Mucosa of stomach (tissue), 1 donor: ENCODE measurements around the gene COX19.

Experiments used
- H3K27me3 ChIP-seq: one replicate; pipeline ENCODE4 v1.7.0; 2013; ENCODE audit warnings: mild to moderate bottlenecking, low read length; ENCODE audit not compliant: control insufficient read depth, insufficient read depth
- H3K36me3 ChIP-seq: one replicate; pipeline ENCODE4 v1.7.0; 2013; ENCODE audit warnings: low read length; ENCODE audit not compliant: control insufficient read depth, insufficient read depth
- H3K4me1 ChIP-seq: one replicate; pipeline ENCODE4 v1.7.0; 2013; ENCODE audit warnings: mild to moderate bottlenecking, low read length; ENCODE audit not compliant: control insufficient read depth, insufficient read depth
- H3K4me3 ChIP-seq: one replicate; pipeline ENCODE4 v1.7.0; 2013; ENCODE audit warnings: low read length
- H3K9ac ChIP-seq: one replicate; pipeline ENCODE4 v1.7.0; 2013; ENCODE audit warnings: mild to moderate bottlenecking, low read length, moderate library complexity
- H3K9me3 ChIP-seq: one replicate; pipeline ENCODE4 v1.7.0; 2013; ENCODE audit warnings: mild to moderate bottlenecking, low read length, moderate library complexity; ENCODE audit not compliant: control insufficient read depth
- donor health status: Pancreatic carcinoma.

COX19 gene

GRCh38 chr7:923108-924041, 52.0 kb downstream of the COX19 start:
- H3K4me1 ChIP-seq: peaks cover 74% of the 10 kb centered on the region
- no peak overlapping the region for H3K4me3 ChIP-seq
- H3K27me3 ChIP-seq: no peaks in the 10 kb centered on the region
- H3K36me3 ChIP-seq: peaks cover under 1% of the 10 kb centered on the region
- no peaks in the 10 kb centered on the region for H3K9me3 ChIP-seq
- H3K9ac ChIP-seq: peak overlapping the region; percentile 50

DNA sequence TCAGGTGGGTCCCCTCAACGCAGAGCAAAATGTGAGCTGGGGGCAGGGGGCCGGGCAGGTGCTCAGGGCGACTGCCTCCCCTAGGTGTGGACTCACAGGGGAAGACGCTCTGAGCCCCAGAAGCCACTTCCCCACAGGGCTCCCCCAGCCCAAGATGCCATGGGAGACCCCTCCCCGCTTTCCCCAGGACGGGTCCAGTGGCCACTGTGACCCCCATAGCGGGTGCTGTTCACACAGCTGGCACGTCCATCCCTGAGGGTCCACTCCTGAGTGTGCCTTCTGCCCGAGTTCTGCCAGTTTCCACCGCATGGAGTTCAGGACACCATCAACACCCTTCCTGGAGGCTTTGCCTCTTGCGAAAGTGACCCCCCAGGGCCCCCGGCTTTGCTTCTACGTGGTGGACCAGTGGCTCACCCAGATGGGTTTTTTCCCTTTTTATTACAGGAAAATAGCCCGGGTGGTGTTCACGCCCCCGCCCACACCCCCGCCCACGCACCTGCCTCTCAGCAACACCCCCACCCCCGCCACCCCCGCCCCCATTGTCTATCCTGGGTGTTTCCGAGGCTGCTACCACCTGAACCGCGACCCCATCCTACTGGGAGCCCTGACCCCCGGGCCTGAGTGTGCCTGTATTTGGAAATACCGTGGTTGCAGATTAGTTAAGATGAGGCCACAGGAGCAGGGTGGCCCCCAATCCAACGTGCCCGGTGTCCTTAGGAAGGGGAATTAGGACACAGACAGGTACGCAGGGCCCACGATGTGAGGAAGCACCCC, 52.8 kb downstream of the COX19 start:
- H3K4me3 ChIP-seq: no peak overlapping the region
- peaks cover 66% of the 10 kb centered on the region for H3K4me1 ChIP-seq

DNA sequence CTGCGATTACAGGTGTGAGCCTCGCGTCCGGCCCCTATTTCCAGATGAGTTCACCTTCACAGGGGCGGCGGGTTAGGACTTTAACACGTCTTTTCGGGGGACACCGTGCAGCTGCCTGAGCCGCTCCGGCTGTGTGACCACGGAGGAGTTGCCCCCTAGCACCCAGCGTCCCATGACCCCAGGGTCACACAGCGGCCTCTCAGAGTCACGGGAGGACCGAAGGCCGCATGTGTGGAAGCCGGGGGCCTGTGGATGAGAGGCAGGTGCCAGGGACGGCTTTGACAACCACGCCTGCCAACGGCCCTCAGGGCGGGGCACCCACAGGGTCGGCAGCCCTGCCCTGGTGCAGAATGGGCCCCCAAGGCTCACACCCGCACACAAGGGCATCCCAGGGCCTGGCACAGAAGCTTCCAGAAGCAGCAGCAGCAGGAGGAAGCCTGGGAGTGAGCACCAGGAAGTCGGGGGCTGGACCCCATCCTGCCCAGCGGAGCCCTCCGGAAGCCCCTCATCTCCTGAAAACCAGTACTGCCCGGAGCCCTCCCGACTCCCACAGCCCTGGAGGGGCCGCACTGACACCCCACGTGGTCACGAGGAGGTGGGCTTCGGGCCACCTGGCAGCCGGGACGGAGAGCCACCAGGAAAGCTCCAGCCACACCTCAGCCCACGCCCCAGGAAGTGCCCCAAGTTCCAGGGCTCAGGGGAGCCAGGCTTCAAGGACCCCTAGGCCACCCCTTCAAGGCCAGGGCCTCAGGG, 53.6 kb downstream of the COX19 start:
- Histone ChIP-seq H3K4me1 (peaks cover 58% of the 10 kb centered on the region), H3K4me3 (no peak overlapping the region), H3K36me3 (no peaks in the 10 kb centered on the region), H3K27me3 (no peaks in the 10 kb centered on the region), H3K9me3 (no peaks in the 10 kb centered on the region), H3K9ac (peak overlapping the region; percentile 28)

More for the DNA sequence above, 52.8 kb downstream of the COX19 start:
- Histone ChIP-seq H3K9ac (peak overlapping the region; percentile 50), H3K27me3 (no peaks in the 10 kb centered on the region), H3K9me3 (no peaks in the 10 kb centered on the region), H3K36me3 (no peaks in the 10 kb centered on the region)

DNA sequence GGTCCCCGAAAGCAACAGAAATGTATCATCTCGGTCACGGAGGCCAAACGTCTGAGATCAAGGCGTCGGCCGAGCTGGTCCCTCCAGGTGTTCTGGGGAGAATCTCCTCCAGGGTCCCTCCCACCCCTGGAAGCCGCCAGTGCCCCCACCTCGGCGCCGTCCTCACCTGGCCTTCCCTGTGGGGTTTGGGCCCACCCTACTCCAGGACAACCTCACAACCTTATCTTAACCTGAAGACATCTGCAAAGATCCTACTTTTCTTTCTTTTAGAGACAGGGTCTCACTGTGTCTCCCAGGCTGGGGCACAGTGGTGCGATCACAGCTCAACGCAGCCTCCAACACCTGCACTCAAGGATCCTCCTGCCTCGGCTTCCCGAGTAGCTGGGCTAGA, 54.3 kb downstream of the COX19 start:
- H3K9me3 ChIP-seq: no peaks in the 10 kb centered on the region
- H3K4me3 ChIP-seq: no peak overlapping the region
- H3K4me1 ChIP-seq: peaks cover 58% of the 10 kb centered on the region
- H3K9ac ChIP-seq: no peak overlapping the region
- no peaks in the 10 kb centered on the region for H3K27me3 ChIP-seq
- H3K36me3 ChIP-seq: no peaks in the 10 kb centered on the region

DNA sequence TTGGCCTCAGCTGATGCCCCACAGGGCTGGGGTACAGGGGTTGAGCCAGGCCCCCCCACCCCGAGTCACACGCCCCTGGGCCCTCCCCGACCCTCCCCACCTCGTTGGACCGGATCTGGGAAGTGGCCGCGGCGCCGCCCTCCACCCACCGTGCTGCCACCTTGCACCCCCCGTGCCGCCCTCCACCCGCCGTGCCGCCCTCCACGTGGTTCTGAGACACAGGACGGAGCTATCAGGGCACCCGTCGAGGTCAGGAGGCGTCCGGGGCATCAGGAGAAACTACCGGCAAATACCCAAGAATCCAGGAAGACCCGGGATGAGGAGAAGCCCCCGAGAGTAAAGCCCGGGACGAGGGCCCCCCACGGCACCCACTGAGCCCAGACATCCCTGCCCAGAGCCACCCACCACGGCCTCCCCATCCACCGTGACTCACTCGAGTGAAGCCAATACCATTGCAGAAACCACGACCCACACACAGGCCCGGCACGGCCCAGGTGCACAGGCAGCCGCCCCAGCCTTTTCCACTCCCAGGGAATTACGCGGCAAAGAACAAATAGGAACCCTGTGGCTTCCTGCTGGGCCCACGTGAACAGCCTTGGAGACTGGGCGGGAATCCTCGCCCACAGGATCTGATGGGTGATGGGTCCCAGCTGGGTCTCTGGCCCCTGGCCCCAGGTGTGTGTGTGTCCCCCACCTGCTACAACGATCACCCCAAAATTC, 54.8 kb downstream of the COX19 start:
- no peak overlapping the region for H3K4me3 ChIP-seq
- no peaks in the 10 kb centered on the region for H3K36me3 ChIP-seq
- no peaks in the 10 kb centered on the region for H3K9me3 ChIP-seq
- H3K27me3 ChIP-seq: no peaks in the 10 kb centered on the region
- peaks cover 56% of the 10 kb centered on the region for H3K4me1 ChIP-seq
- no peak overlapping the region for H3K9ac ChIP-seq

- Histone ChIP-seq H3K9ac (no peak overlapping the region), H3K4me1 (peaks cover 56% of the 10 kb centered on the region), H3K36me3 (no peaks in the 10 kb centered on the region), H3K27me3 (no peaks in the 10 kb centered on the region), H3K9me3 (no peaks in the 10 kb centered on the region), H3K4me3 (no peak overlapping the region)
These were observed 55.4 kb downstream of the COX19 start for GRCh38 chr7:919924-920341.

DNA sequence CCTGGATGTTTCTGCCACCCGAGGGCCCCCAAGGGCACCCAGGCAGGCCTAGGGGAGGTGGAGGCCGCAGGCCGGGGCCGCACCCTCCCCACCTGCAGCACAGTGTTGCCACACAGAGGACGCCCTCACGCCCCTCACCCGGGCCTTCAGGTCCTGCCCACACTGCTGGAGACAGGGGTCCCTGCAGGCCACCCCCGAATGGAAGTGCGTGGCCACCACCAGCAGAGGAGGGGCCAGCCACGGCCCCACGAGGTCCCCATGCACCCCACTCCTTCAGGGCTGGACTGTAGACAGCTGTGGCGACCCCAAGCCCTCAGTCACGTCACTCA, 56.3 kb downstream of the COX19 start:
- Histone ChIP-seq H3K27me3 (no peaks in the 10 kb centered on the region), H3K36me3 (no peaks in the 10 kb centered on the region), H3K9me3 (no peaks in the 10 kb centered on the region), H3K4me1 (peaks cover 59% of the 10 kb centered on the region), H3K4me3 (no peak overlapping the region), H3K9ac (no peak overlapping the region)

- Histone ChIP-seq H3K27me3 (no peaks in the 10 kb centered on the region), H3K9me3 (no peaks in the 10 kb centered on the region), H3K36me3 (no peaks in the 10 kb centered on the region), H3K9ac (no peak overlapping the region), H3K4me1 (peaks cover 61% of the 10 kb centered on the region), H3K4me3 (no peak overlapping the region)
These were observed 56.8 kb downstream of the COX19 start for GRCh38 chr7:918441-919113.

DNA sequence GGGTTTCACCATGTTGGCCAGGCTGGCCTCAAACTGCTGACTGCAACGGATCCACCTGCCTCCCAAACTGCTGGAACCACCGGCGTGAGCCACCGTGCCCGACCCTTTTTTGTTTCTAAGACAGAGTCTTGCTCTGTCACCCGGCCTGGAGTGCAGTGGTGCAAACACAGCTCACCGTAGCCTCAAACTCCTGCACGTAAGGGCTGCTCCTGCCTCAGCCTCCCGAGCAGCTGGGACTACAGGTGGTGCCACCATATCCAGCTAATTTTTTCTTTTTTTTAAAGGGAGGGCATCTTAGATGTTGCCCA, 57.3 kb downstream of the COX19 start:
- peaks cover 58% of the 10 kb centered on the region for H3K4me1 ChIP-seq
- H3K27me3 ChIP-seq: no peaks in the 10 kb centered on the region
- H3K9ac ChIP-seq: no peak overlapping the region
- no peak overlapping the region for H3K4me3 ChIP-seq
- H3K36me3 ChIP-seq: no peaks in the 10 kb centered on the region
- no peaks in the 10 kb centered on the region for H3K9me3 ChIP-seq

DNA sequence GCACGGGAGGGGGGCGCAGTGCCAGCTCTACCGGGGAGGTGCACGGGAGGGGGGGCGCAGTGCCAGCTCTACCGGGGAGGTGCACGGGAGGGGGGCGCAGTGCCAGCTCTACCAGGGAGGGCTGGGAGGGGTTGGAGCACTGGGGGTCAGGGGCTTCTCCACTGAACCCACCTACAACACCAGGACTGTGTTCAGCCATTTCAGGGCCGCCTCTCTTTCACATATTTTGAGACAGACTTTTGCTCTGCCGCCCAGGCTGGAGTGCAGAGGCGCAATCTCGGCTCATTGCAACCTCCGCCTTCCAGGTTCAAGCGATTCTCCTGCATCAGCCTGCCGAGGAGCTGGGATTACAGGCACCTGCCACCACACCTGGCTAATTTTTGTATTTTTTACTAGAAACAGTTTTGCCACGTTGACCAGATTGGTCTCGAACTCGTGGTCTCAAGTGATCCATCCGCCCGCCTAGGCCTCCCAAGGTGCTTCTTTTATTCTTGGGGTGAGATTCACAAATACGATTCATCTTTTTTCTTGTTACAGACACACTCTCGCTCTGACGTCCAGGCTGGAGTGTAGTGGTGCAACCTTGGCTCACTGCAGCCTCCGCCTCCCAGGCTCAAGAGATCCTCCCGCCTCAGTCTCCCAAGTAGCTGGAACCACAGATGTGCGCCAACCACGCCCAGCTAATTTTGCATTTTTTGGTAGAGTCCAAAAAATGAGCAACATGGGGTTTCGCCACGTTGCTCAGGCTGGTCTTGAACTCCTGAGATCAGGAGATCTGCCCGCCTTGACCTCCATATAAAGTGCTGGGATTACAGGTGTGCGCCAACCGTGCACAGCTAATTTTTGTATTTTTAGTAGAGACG, 57.9 kb downstream of the COX19 start:
- Histone ChIP-seq H3K9me3 (no peaks in the 10 kb centered on the region), H3K4me3 (no peak overlapping the region), H3K4me1 (peaks cover 53% of the 10 kb centered on the region), H3K36me3 (no peaks in the 10 kb centered on the region), H3K9ac (no peak overlapping the region), H3K27me3 (no peaks in the 10 kb centered on the region)
